ENCODE measurements around the gene NTM. TPM values are rescaled to one million over a fixed set of nuclear protein-coding genes. Genes with fewer than 3 reads are reported as not detected.

Gene NTM
- total RNA-seq, 1 experiment from 2014 or later = 9.9 TPM

DNA sequence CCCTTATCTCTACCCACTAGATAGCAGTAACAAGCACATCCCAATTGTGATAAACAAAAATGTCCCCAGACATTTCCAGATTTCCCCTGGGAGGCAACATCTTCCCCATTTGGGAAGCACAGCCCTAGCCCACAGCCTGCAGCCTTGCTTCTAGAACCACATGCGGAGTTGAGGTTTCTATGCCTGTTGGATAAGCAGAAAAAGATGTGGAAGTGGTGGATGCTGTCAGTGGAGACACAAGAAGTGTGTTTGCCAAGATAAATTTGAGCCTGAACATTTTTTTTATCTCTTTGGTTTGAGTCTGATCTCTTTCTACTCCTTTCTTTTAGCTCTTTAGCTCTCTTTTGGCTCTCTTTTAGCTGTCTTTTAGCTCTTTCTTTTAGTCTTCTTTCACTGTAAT, 884.5 kb downstream of the NTM start:
- no peak overlapping the region for H4K5ac ChIP-seq (ENCODE audit: insufficient read length, low read depth, low read length)
- no peak overlapping the region for H3K14ac ChIP-seq (ENCODE audit: insufficient read depth, low read length)
- Mint-ChIP-seq H3K4me1 (no peaks in the 10 kb centered on the region), H3K27ac (no peak overlapping the region), H3K4me3 (no peak overlapping the region), H3K27me3 (ENCODE audit: low read depth) (no peaks in the 10 kb centered on the region; the same call in 1 of the 2 replicates), H3K36me3 (ENCODE audit: insufficient read depth in 1 of 3, low read depth in 3 of 3) (peaks cover 2 to 7% (median 2%) of the 10 kb centered on the region in 3 experiments; a peak in 3 of 7 replicates), H3K9me3 (peaks cover 3 to 4% of the 10 kb centered on the region in 2 experiments; a peak in 4 of 5 replicates)
- H4K20me1 ChIP-seq (ENCODE audit: control insufficient read depth, insufficient read depth, insufficient read length) = no peaks in the 10 kb centered on the region
- no peak for DNase-seq
- H3K9me3 ChIP-seq (ENCODE audit: control insufficient read depth, low read depth, low read length) = no peaks in the 10 kb centered on the region
- H3K27me3 ChIP-seq (ENCODE audit: insufficient read depth, low read length) = no peaks in the 10 kb centered on the region
- no peak overlapping the region for H2BK15ac ChIP-seq (ENCODE audit: low read depth, low read length)
- no peaks in the 10 kb centered on the region for H3K79me1 ChIP-seq (ENCODE audit: insufficient read depth, low read depth, low read length, poor library complexity, severe bottlenecking)
- no peak overlapping the region for H4K8ac ChIP-seq (replicated peaks; ENCODE audit: insufficient read length, low read depth, low read length)
- H2BK12ac ChIP-seq (ENCODE audit: insufficient read length, low read depth, low read length) = no peak overlapping the region
- H3K4me2 ChIP-seq (ENCODE audit: insufficient read depth, insufficient read length, low read length) = no peak overlapping the region
- no peaks in the 10 kb centered on the region for H3K79me2 ChIP-seq (ENCODE audit: insufficient read depth, low read length)
- no peak overlapping the region for H3K9ac ChIP-seq (ENCODE audit: extremely low read depth, insufficient read length, low read length)
- no peaks in the 10 kb centered on the region for H3K4me1 ChIP-seq (ENCODE audit: insufficient read depth, low read length)
- H3K27ac ChIP-seq (ENCODE audit: insufficient read length, low read depth, low read length) = no peak overlapping the region
- no peak overlapping the region for H2AK5ac ChIP-seq (ENCODE audit: insufficient read length, low read length)
- no peak overlapping the region for H2AFZ ChIP-seq (ENCODE audit: low read length)
- no peak overlapping the region for H3T11ph ChIP-seq (ENCODE audit: low read length)
- no CpG with 5 or more reads among the region's 1 CpG for WGBS (ENCODE audit: extremely low coverage, insufficient read length, low lambda C conversion rate)
- H2BK20ac ChIP-seq (ENCODE audit: low read depth, low read length, poor library complexity, severe bottlenecking) = no peak overlapping the region
- no peak overlapping the region for H3K23ac ChIP-seq (ENCODE audit: insufficient read length, low read depth, low read length)
- no peak overlapping the region for H3K4ac ChIP-seq (ENCODE audit: low read depth, low read length)
- H3K18ac ChIP-seq (ENCODE audit: insufficient read length, low read depth, low read length) = no peak overlapping the region
- no peaks in the 10 kb centered on the region for H3K23me2 ChIP-seq (ENCODE audit: insufficient read length, low read depth, low read length, poor library complexity, severe bottlenecking)
- H4K91ac ChIP-seq (ENCODE audit: insufficient read length, low read depth, low read length) = no peak overlapping the region
- TF ChIP-seq, protein P1, sequence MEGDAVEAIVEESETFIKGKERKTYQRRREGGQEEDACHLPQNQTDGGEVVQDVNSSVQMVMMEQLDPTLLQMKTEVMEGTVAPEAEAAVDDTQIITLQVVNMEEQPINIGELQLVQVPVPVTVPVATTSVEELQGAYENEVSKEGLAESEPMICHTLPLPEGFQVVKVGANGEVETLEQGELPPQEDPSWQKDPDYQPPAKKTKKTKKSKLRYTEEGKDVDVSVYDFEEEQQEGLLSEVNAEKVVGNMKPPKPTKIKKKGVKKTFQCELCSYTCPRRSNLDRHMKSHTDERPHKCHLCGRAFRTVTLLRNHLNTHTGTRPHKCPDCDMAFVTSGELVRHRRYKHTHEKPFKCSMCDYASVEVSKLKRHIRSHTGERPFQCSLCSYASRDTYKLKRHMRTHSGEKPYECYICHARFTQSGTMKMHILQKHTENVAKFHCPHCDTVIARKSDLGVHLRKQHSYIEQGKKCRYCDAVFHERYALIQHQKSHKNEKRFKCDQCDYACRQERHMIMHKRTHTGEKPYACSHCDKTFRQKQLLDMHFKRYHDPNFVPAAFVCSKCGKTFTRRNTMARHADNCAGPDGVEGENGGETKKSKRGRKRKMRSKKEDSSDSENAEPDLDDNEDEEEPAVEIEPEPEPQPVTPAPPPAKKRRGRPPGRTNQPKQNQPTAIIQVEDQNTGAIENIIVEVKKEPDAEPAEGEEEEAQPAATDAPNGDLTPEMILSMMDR (conservative IDR thresholded peaks at IDR 0.05) = no peak
- no peak overlapping the region for H2BK120ac ChIP-seq (ENCODE audit: low read depth, low read length, poor library complexity, severe bottlenecking)
- no peak overlapping the region for H2BK5ac ChIP-seq (ENCODE audit: insufficient read length, low read length)
- H3K56ac ChIP-seq (ENCODE audit: insufficient read length, low read depth, low read length) = no peak overlapping the region
